ENCODE results near the gene ADAMTS16. TPM values are rescaled to one million over a fixed set of nuclear protein-coding genes. Genes with fewer than 3 reads are reported as not detected.

ADAMTS16 gene
- total RNA-seq, 1 donor from 2014 or later = 4.1 TPM

GRCh38 chr5:5199495-5199894 lies 59.4 kb downstream of the ADAMTS16 start:
- Mint-ChIP-seq H3K36me3 (no peaks in the 10 kb centered on the region), H3K9me3 (peaks cover 2% of the 10 kb centered on the region), H3K27ac (no peak overlapping the region), H3K4me3 (no peak overlapping the region), H3K27me3 (ENCODE audit: insufficient read depth, low read depth) (no peaks in the 10 kb centered on the region), H3K4me1 (no peaks in the 10 kb centered on the region)
- H2AFZ ChIP-seq (replicated peaks) = no peak overlapping the region
- DNase-seq (ENCODE audit: low spot score) = no peak
- H3K4me2 ChIP-seq = no peak overlapping the region
- no peaks in the 10 kb centered on the region for H3K4me1 ChIP-seq
- no peaks in the 10 kb centered on the region for H3K9me3 ChIP-seq (ENCODE audit: low read depth)
- no peak overlapping the region for H3K4me3 ChIP-seq
- TF ChIP-seq, protein P1, sequence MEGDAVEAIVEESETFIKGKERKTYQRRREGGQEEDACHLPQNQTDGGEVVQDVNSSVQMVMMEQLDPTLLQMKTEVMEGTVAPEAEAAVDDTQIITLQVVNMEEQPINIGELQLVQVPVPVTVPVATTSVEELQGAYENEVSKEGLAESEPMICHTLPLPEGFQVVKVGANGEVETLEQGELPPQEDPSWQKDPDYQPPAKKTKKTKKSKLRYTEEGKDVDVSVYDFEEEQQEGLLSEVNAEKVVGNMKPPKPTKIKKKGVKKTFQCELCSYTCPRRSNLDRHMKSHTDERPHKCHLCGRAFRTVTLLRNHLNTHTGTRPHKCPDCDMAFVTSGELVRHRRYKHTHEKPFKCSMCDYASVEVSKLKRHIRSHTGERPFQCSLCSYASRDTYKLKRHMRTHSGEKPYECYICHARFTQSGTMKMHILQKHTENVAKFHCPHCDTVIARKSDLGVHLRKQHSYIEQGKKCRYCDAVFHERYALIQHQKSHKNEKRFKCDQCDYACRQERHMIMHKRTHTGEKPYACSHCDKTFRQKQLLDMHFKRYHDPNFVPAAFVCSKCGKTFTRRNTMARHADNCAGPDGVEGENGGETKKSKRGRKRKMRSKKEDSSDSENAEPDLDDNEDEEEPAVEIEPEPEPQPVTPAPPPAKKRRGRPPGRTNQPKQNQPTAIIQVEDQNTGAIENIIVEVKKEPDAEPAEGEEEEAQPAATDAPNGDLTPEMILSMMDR (IDR thresholded peaks at IDR 0.05) = no peak
- TF ChIP-seq EZH2phosphoT487 (IDR thresholded peaks at IDR 0.05) = no peak
- TF ChIP-seq EZH2 (IDR thresholded peaks at IDR 0.05) = no peak
- no peak overlapping the region for H3K9ac ChIP-seq
- H3F3A ChIP-seq (ENCODE audit: low read depth) = no peaks in the 10 kb centered on the region
- no peaks in the 10 kb centered on the region for H3K79me2 ChIP-seq (ENCODE audit: low read depth)
- no peaks in the 10 kb centered on the region for H3K36me3 ChIP-seq
- H3K27me3 ChIP-seq = no peaks in the 10 kb centered on the region
- no peak overlapping the region for H3K27ac ChIP-seq
- no peaks in the 10 kb centered on the region for H4K20me1 ChIP-seq (ENCODE audit: low read depth)

DNA sequence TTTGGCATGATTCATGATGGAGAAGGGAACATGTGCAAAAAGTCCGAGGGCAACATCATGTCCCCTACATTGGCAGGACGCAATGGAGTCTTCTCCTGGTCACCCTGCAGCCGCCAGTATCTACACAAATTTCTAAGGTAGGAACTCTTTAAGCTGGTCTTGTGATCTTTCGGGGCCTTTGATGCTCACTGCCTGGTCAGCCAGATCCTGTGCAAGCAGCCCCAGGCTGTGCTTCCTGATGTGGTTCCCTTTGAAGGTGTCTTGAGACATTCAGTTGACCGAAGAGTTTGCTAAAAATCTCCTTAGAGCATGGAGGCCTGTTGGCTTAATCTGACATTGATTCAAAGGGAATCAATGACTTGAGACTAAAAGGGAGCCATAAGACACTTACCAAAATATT lies 60.0 kb downstream of the ADAMTS16 start:
- H3K36me3 Mint-ChIP-seq = no peaks in the 10 kb centered on the region

GRCh38 chr5:5202321-5202720 lies 62.2 kb downstream of the ADAMTS16 start:
- no peaks in the 10 kb centered on the region for H3K36me3 ChIP-seq
- no peak overlapping the region for H3K4me3 Mint-ChIP-seq
- H3K9ac ChIP-seq = no peak overlapping the region
- no peak for DNase-seq (ENCODE audit: low spot score)
- H3K9me3 Mint-ChIP-seq = no peaks in the 10 kb centered on the region
- no peaks in the 10 kb centered on the region for H3K4me1 Mint-ChIP-seq
- H3K27ac Mint-ChIP-seq = no peak overlapping the region
- no peak overlapping the region for H2AFZ ChIP-seq (replicated peaks)
- H3K4me3 ChIP-seq = no peak overlapping the region
- H3K4me1 ChIP-seq = no peaks in the 10 kb centered on the region
- TF ChIP-seq EZH2 (IDR thresholded peaks at IDR 0.05) (no peak), EZH2phosphoT487 (IDR thresholded peaks at IDR 0.05) (no peak)
- TF ChIP-seq, protein P1 (IDR thresholded peaks at IDR 0.05) = no peak
- H3K27me3 Mint-ChIP-seq (ENCODE audit: insufficient read depth, low read depth) = no peaks in the 10 kb centered on the region
- no peak overlapping the region for H3K4me2 ChIP-seq
- no peaks in the 10 kb centered on the region for H3K27me3 ChIP-seq
- no peaks in the 10 kb centered on the region for H4K20me1 ChIP-seq (ENCODE audit: low read depth)
- H3K79me2 ChIP-seq (ENCODE audit: low read depth) = no peaks in the 10 kb centered on the region
- no peaks in the 10 kb centered on the region for H3K36me3 Mint-ChIP-seq
- no peaks in the 10 kb centered on the region for H3F3A ChIP-seq (ENCODE audit: low read depth)
- no peak overlapping the region for H3K27ac ChIP-seq
- no peaks in the 10 kb centered on the region for H3K9me3 ChIP-seq (ENCODE audit: low read depth)

More for the DNA sequence above, 60.0 kb downstream of the ADAMTS16 start:
- H3K27ac Mint-ChIP-seq = no peak overlapping the region
- Histone ChIP-seq H3K9me3 (ENCODE audit: low read depth) (no peaks in the 10 kb centered on the region), H3K36me3 (no peaks in the 10 kb centered on the region), H3K79me2 (ENCODE audit: low read depth) (no peaks in the 10 kb centered on the region), H2AFZ (replicated peaks) (no peak overlapping the region), H3K9ac (no peak overlapping the region), H3K4me2 (no peak overlapping the region), H3K4me1 (no peaks in the 10 kb centered on the region), H3K27ac (no peak overlapping the region), H3K27me3 (no peaks in the 10 kb centered on the region), H4K20me1 (ENCODE audit: low read depth) (no peaks in the 10 kb centered on the region), H3F3A (ENCODE audit: low read depth) (no peaks in the 10 kb centered on the region), H3K4me3 (no peak overlapping the region)
- peaks cover 2% of the 10 kb centered on the region for H3K9me3 Mint-ChIP-seq
- H3K27me3 Mint-ChIP-seq (ENCODE audit: insufficient read depth, low read depth) = no peaks in the 10 kb centered on the region
- no peak for DNase-seq (ENCODE audit: low spot score)
- H3K4me1 Mint-ChIP-seq = no peaks in the 10 kb centered on the region
- H3K4me3 Mint-ChIP-seq = no peak overlapping the region
- TF ChIP-seq, protein P1 (IDR thresholded peaks at IDR 0.05) = no peak
- TF ChIP-seq EZH2phosphoT487 (IDR thresholded peaks at IDR 0.05) (no peak), EZH2 (IDR thresholded peaks at IDR 0.05) (no peak)

Data from neural progenitor cell (in vitro differentiated cells).